ENCODE results near the gene MAFF. TPM values are rescaled to one million over a fixed set of nuclear protein-coding genes. Genes with fewer than 3 reads are reported as not detected.

Gene MAFF
- polyA plus RNA-seq, 1 of the 3 experiments (the other 2 are of a cell fraction) = 7.9 TPM

- 80% methylated on average over 1 of the region's 14 CpGs for WGBS (ENCODE audit: low lambda C conversion rate)
- no peaks in the 10 kb centered on the region for H3K36me3 ChIP-seq (replicated peaks in 1 of 2; ENCODE audit: control insufficient read depth in 1 of 2, insufficient read depth in 2 of 2, low read length in 1 of 2)
- no peaks in the 10 kb centered on the region for H3F3A ChIP-seq (replicated peaks; ENCODE audit: insufficient read depth)
- no peak for TF ChIP-seq NRF1 (IDR thresholded peaks at IDR 0.05; ENCODE audit: low read depth, low read length)
- TF ChIP-seq MXI1 (IDR thresholded peaks at IDR 0.05; ENCODE audit: low read depth, low read length) = no peak
- no peak for TF ChIP-seq RAD21 (IDR thresholded peaks at IDR 0.05; ENCODE audit: low read length)
- TF ChIP-seq, protein P1, sequence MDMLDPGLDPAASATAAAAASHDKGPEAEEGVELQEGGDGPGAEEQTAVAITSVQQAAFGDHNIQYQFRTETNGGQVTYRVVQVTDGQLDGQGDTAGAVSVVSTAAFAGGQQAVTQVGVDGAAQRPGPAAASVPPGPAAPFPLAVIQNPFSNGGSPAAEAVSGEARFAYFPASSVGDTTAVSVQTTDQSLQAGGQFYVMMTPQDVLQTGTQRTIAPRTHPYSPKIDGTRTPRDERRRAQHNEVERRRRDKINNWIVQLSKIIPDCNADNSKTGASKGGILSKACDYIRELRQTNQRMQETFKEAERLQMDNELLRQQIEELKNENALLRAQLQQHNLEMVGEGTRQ (IDR thresholded peaks at IDR 0.05; ENCODE audit: borderline replicate concordance, low read depth, low read length) = no peak
- TF ChIP-seq RXRA (IDR thresholded peaks at IDR 0.05; ENCODE audit: borderline replicate concordance, low read depth) = no peak
- TF ChIP-seq NFIC (IDR thresholded peaks at IDR 0.05; ENCODE audit: borderline replicate concordance) = no peak
- no peak for TF ChIP-seq TAF1 (IDR thresholded peaks at IDR 0.05; ENCODE audit: borderline replicate concordance, low read depth, low read length)
- TF ChIP-seq FOSL2 (IDR thresholded peaks at IDR 0.05; ENCODE audit: borderline replicate concordance, low read depth) = no peak
- TF ChIP-seq, protein P2, sequence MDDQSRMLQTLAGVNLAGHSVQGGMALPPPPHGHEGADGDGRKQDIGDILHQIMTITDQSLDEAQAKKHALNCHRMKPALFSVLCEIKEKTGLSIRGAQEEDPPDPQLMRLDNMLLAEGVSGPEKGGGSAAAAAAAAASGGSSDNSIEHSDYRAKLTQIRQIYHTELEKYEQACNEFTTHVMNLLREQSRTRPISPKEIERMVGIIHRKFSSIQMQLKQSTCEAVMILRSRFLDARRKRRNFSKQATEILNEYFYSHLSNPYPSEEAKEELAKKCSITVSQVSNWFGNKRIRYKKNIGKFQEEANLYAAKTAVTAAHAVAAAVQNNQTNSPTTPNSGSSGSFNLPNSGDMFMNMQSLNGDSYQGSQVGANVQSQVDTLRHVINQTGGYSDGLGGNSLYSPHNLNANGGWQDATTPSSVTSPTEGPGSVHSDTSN (IDR thresholded peaks at IDR 0.05) = no peak
- TF ChIP-seq, protein P3, sequence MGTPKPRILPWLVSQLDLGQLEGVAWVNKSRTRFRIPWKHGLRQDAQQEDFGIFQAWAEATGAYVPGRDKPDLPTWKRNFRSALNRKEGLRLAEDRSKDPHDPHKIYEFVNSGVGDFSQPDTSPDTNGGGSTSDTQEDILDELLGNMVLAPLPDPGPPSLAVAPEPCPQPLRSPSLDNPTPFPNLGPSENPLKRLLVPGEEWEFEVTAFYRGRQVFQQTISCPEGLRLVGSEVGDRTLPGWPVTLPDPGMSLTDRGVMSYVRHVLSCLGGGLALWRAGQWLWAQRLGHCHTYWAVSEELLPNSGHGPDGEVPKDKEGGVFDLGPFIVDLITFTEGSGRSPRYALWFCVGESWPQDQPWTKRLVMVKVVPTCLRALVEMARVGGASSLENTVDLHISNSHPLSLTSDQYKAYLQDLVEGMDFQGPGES (IDR thresholded peaks at IDR 0.05; ENCODE audit: low read depth, low read length) = no peak
- no peak for TF ChIP-seq TEAD4 (IDR thresholded peaks at IDR 0.05; ENCODE audit: borderline replicate concordance, insufficient read depth)
- no peak for TF ChIP-seq RCOR1 (IDR thresholded peaks at IDR 0.05; ENCODE audit: low read length)
- no peak for TF ChIP-seq YY1 (IDR thresholded peaks at IDR 0.05; ENCODE audit: low read depth)
- TF ChIP-seq GATA2 (CRISPR knock-in tag; IDR thresholded peaks at IDR 0.05) = no peak
- TF ChIP-seq, protein P4, sequence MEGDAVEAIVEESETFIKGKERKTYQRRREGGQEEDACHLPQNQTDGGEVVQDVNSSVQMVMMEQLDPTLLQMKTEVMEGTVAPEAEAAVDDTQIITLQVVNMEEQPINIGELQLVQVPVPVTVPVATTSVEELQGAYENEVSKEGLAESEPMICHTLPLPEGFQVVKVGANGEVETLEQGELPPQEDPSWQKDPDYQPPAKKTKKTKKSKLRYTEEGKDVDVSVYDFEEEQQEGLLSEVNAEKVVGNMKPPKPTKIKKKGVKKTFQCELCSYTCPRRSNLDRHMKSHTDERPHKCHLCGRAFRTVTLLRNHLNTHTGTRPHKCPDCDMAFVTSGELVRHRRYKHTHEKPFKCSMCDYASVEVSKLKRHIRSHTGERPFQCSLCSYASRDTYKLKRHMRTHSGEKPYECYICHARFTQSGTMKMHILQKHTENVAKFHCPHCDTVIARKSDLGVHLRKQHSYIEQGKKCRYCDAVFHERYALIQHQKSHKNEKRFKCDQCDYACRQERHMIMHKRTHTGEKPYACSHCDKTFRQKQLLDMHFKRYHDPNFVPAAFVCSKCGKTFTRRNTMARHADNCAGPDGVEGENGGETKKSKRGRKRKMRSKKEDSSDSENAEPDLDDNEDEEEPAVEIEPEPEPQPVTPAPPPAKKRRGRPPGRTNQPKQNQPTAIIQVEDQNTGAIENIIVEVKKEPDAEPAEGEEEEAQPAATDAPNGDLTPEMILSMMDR (IDR thresholded peaks at IDR 0.05) = no peak
- no peak for TF ChIP-seq SMC3 (IDR thresholded peaks at IDR 0.05; ENCODE audit: low read depth, low read length)
- no peak for TF ChIP-seq POLR2AphosphoS5 (IDR thresholded peaks at IDR 0.05; ENCODE audit: low read depth, low read length)
- CTCF ChIA-PET = interaction anchor here (0.9 kb wide), 1 partner anchor 28 kb away, joined by 4 read pairs; no protein-coding TSS in a partner anchor
- H3K4me2 ChIP-seq = no peak overlapping the region
- peaks cover 0 to 34% of the 10 kb centered on the region in 2 experiments; a peak in 1 of 4 replicates for H3K4me1 ChIP-seq (ENCODE audit: control insufficient read depth in 1 of 2, insufficient read depth in 2 of 2, low read depth in 1 of 2, low read length in 1 of 2)
- H3K9ac ChIP-seq = no peak overlapping the region
- H3K27me3 ChIP-seq (ENCODE audit: insufficient read depth) = no peaks in the 10 kb centered on the region
- POLR2A ChIA-PET = interaction anchor here (1.3 to 1.4 kb wide), 2 partner anchors 19 to 20 kb away, joined by 4 to 5 read pairs; partner anchors contain the start of gene PLA2G6
- no peaks in the 10 kb centered on the region for H4K20me1 ChIP-seq (ENCODE audit: insufficient read depth)
- no peak overlapping the region for H3K4me3 ChIP-seq (ENCODE audit: low read depth in 2 of 2, low read length in 1 of 2)
- no peaks in the 10 kb centered on the region for H3K9me3 ChIP-seq
- no peak overlapping the region for H2AFZ ChIP-seq (ENCODE audit: low read depth)
- no peaks in the 10 kb centered on the region for H3K79me2 ChIP-seq (ENCODE audit: insufficient read depth)
- peak overlapping the region in 1 of 2 experiments; percentile 75; a peak in 2 of 4 replicates for H3K27ac ChIP-seq (ENCODE audit: low read depth in 2 of 2, low read length in 1 of 2)
- DNase-seq = no peak
- no peaks in the 10 kb centered on the region for H3K9me2 ChIP-seq
Observed at GRCh38 chr22:38162881-38163843, 38.6 kb upstream of the MAFF start.
